ENCODE results near the gene C21orf58. TPM values are rescaled to one million over a fixed set of nuclear protein-coding genes. Genes with fewer than 3 reads are reported as not detected.
"Not testable (repeated sequence)": the region's sequence is repeated elsewhere in the genome, so short reads cannot be mapped to it uniquely, and the experiment has no call there.

The C21orf58 gene
- total RNA-seq: 1 to 10 TPM in 1 of 4 donors, under 1 TPM in 3; 0.44 to 1.6 (median 0.74) TPM

GRCh38 chr21:46323710-46324389 lies at the start of gene C21orf58, which contains the start of gene PCNT:
Gene C21orf58, minus strand, starts transcription at chr21:46323870. Its CDS starts 1,132 bp downstream, at chr21:46322738.
Gene PCNT, plus strand, starts transcription at chr21:46324156. Its CDS starts 73 bp downstream, at chr21:46324229.
- Histone ChIP-seq H3K4me1 (peaks cover 18 to 26% of the 10 kb centered on the region in 2 donors), H3K36me3 (peaks cover 0 to 6% of the 10 kb centered on the region in 2 donors), H3K27ac (peak within 1 kb of the TSS; percentile 96 to 100 (median 98)), H3K9me3 (no peaks in the 10 kb centered on the region), H3K27me3 (no peaks in the 10 kb centered on the region), H3K4me3 (peak within 1 kb of the TSS; percentile 87 to 93 (median 88))
- intact Hi-C loops (cut with DNase I; ENCODE audit: low total_unique reads) (loop anchor here (1.0 to 10.0 kb wide), 6 partner anchors 38 to 1989 kb away; partner anchors contain the start of genes CFAP410 and YBEY), in situ Hi-C loops (cut with MboI; ENCODE audit: low sequenced_read_pairs in 4 of 4) (no loop called here)
- TF ChIP-seq CTCF (IDR thresholded peaks at IDR 0.05 in 4 of 5, conservative IDR thresholded peaks at IDR 0.05 in 1 of 5) (no peak), POLR2A (IDR thresholded peaks at IDR 0.05) (peak in 1 of 2 donors; percentile 36)
- ATAC-seq (peak; percentile 84 to 87), DNase-seq (peak; percentile 97 to 98)

DNA sequence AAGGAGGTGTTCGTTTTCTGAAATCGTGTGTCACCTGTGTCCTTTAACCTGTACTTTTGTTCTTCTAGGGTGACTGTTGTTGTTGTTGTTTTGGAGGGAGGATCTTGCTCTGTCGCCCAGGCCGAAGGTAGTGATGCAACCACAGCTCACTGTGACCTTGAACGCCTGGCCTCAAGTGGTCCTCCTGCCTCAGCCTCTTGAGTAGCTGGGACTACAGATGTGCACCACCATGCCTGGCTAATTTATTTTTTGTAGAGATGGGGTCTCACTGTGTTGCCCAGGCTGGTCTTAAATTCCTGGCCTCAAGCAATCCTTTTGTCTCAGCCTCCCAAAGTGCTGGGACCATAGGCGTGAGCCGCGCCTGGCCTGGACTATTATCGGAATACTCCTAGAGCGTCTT lies 49.3 kb upstream of the C21orf58 start:
- in situ Hi-C loops (cut with MboI; ENCODE audit: low sequenced_read_pairs in 4 of 4); H3K27me3 ChIP-seq; intact Hi-C loops (cut with DNase I; ENCODE audit: low total_unique reads); H3K4me3 ChIP-seq; H3K9me3 ChIP-seq; ATAC-seq: not testable (repeated sequence)
- H3K27ac ChIP-seq: peak overlapping the region; percentile 97 to 99 (median 98)
- peaks cover under 1 to 22% of the 10 kb centered on the region in 2 donors for H3K36me3 ChIP-seq
- peaks cover 45 to 47% of the 10 kb centered on the region in 2 donors for H3K4me1 ChIP-seq
- peak in 1 of 2 donors; percentile 56 for DNase-seq

GRCh38 chr21:46372014-46372485 lies 48.4 kb upstream of the C21orf58 start:
- H3K27me3 ChIP-seq: no peaks in the 10 kb centered on the region
- H3K9me3 ChIP-seq: no peaks in the 10 kb centered on the region
- ATAC-seq (no peak), DNase-seq (no peak)
- no peak overlapping the region for H3K4me3 ChIP-seq
- in situ Hi-C loops (cut with MboI; ENCODE audit: low sequenced_read_pairs in 4 of 4): no loop called here
- TF ChIP-seq POLR2A (IDR thresholded peaks at IDR 0.05): no peak
- TF ChIP-seq CTCF (IDR thresholded peaks at IDR 0.05 in 4 of 5, conservative IDR thresholded peaks at IDR 0.05 in 1 of 5): peak in 1 of 5 experiments; percentile 9
- peak overlapping the region; percentile 97 to 99 (median 98) for H3K27ac ChIP-seq
- peaks cover 4 to 30% of the 10 kb centered on the region in 2 donors for H3K36me3 ChIP-seq
- intact Hi-C loops (cut with DNase I; ENCODE audit: low total_unique reads): no loop called here
- H3K4me1 ChIP-seq: peaks cover 38 to 50% of the 10 kb centered on the region in 2 donors

GRCh38 chr21:46371204-46372013 lies 47.7 kb upstream of the C21orf58 start:
- ATAC-seq (no peak), DNase-seq (peak in 1 of 2 donors; percentile 45)
- Histone ChIP-seq H3K27me3 (no peaks in the 10 kb centered on the region), H3K4me3 (no peak overlapping the region), H3K4me1 (peaks cover 31 to 44% of the 10 kb centered on the region in 2 donors), H3K27ac (peak overlapping the region; percentile 97 to 99 (median 98)), H3K9me3 (no peaks in the 10 kb centered on the region), H3K36me3 (peaks cover 4 to 37% of the 10 kb centered on the region in 2 donors)
- in situ Hi-C loops (cut with MboI; ENCODE audit: low sequenced_read_pairs in 4 of 4) (no loop called here), intact Hi-C loops (cut with DNase I; ENCODE audit: low total_unique reads) (no loop called here)
- no peak for TF ChIP-seq POLR2A (IDR thresholded peaks at IDR 0.05)

- Histone ChIP-seq H3K9me3 (no peaks in the 10 kb centered on the region), H3K27ac (peak overlapping the region; percentile 97 to 99 (median 98)), H3K27me3 (no peaks in the 10 kb centered on the region), H3K4me3 (peak overlapping the region in 1 of 4 donors; percentile 4), H3K4me1 (peaks cover 20 to 47% of the 10 kb centered on the region in 2 donors), H3K36me3 (peaks cover 4 to 52% of the 10 kb centered on the region in 2 donors)
- no peak for DNase-seq
- ATAC-seq: no peak
- no peak for TF ChIP-seq POLR2A (IDR thresholded peaks at IDR 0.05)
- no peak for TF ChIP-seq CTCF (IDR thresholded peaks at IDR 0.05 in 4 of 5, conservative IDR thresholded peaks at IDR 0.05 in 1 of 5)
- intact Hi-C loops (cut with DNase I; ENCODE audit: low total_unique reads): no loop called here
- in situ Hi-C loops (cut with MboI; ENCODE audit: low sequenced_read_pairs in 4 of 4): no loop called here
These were observed 46.0 kb upstream of the C21orf58 start for GRCh38 chr21:46369520-46370235.

All from gastrocnemius medialis (tissue), 4 donors.